Measurements from ENCODE around the gene LAMA5.

LAMA5 gene

DNA sequence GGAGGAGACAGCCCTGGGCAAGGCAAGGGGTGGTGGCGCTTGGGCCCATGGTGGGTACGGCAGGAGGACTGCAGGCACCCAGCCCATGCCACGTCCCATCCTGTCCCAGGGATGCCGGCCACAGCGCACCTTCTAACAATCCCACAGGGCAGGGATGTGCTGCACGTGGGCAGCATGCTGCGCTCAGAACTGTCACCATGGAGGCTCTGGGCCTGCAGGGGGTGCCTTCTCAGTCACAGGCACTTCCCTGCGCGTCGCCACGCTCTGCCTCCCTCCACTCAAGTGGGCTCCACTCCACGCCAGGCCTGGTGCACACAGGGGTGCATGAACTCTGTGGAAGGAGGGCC lies 37.6 kb upstream of the LAMA5 start:
- no peak overlapping the region for H3K9ac ChIP-seq (ENCODE audit: low read length)

DNA sequence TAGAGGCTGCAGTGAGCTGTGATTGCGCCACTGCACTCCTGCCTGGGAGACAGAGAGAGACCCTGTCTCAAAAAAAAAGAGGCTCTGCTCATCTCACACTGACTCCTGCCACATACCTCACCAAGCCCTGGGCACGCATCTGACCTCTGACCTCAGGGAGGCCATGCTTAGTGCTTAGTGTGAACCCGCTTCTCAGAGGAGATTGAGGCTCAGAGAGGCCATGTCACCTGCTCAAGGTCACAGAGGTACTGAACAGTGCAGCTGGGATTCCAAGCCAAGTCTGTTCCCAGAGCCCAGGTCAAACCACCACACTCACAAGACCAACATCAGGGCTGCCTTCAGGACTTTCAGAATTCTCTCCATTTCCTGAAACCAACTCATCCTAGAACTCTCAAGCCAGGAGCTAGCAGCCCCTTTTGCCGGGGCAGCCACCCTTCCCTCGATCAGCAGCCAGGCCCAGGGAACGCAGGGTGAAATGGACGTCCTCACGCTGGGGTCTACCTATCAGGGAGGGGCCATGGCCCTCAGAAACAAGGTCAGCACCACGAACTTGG lies 37.1 kb upstream of the LAMA5 start:
- Histone ChIP-seq H3K27me3 (replicated peaks; ENCODE audit: insufficient read depth, low read length) (no peaks in the 10 kb centered on the region), H3F3A (ENCODE audit: insufficient read depth, low read length) (no peaks in the 10 kb centered on the region), H3K9ac (ENCODE audit: low read length) (no peak overlapping the region), H3K4me1 (ENCODE audit: low read length) (peaks cover 7% of the 10 kb centered on the region), H3K36me3 (replicated peaks; ENCODE audit: insufficient read depth, low read length) (no peaks in the 10 kb centered on the region), H4K20me1 (ENCODE audit: insufficient read depth, low read length) (no peaks in the 10 kb centered on the region), H3K4me3 (ENCODE audit: low read length) (no peak overlapping the region), H3K9me2 (replicated peaks; ENCODE audit: insufficient read depth, low read length) (no peaks in the 10 kb centered on the region), H3K4me2 (ENCODE audit: low read depth, low read length) (no peak overlapping the region), H2AFZ (ENCODE audit: low read length) (no peak overlapping the region), H3K27ac (ENCODE audit: low read length) (no peak overlapping the region), H3K79me2 (ENCODE audit: low read length) (peaks cover 30% of the 10 kb centered on the region), H3K9me3 (replicated peaks; ENCODE audit: insufficient read depth, low read length) (no peaks in the 10 kb centered on the region)
- no peak for DNase-seq
- TF ChIP-seq, protein P1, sequence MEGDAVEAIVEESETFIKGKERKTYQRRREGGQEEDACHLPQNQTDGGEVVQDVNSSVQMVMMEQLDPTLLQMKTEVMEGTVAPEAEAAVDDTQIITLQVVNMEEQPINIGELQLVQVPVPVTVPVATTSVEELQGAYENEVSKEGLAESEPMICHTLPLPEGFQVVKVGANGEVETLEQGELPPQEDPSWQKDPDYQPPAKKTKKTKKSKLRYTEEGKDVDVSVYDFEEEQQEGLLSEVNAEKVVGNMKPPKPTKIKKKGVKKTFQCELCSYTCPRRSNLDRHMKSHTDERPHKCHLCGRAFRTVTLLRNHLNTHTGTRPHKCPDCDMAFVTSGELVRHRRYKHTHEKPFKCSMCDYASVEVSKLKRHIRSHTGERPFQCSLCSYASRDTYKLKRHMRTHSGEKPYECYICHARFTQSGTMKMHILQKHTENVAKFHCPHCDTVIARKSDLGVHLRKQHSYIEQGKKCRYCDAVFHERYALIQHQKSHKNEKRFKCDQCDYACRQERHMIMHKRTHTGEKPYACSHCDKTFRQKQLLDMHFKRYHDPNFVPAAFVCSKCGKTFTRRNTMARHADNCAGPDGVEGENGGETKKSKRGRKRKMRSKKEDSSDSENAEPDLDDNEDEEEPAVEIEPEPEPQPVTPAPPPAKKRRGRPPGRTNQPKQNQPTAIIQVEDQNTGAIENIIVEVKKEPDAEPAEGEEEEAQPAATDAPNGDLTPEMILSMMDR (IDR thresholded peaks at IDR 0.05; ENCODE audit: low read length), result no peak
- TF ChIP-seq EZH2 (optimal IDR thresholded peaks at IDR 0.05; ENCODE audit: low read depth, low read length) (no peak), EZH2phosphoT487 (IDR thresholded peaks at IDR 0.05; ENCODE audit: low read length) (no peak)

More for the DNA sequence above, 37.6 kb upstream of the LAMA5 start:
- Histone ChIP-seq H3K4me2 (ENCODE audit: low read depth, low read length) (no peak overlapping the region), H3K9me2 (replicated peaks; ENCODE audit: insufficient read depth, low read length) (no peaks in the 10 kb centered on the region), H3K9me3 (replicated peaks; ENCODE audit: insufficient read depth, low read length) (no peaks in the 10 kb centered on the region), H2AFZ (ENCODE audit: low read length) (no peak overlapping the region), H3K27me3 (replicated peaks; ENCODE audit: insufficient read depth, low read length) (no peaks in the 10 kb centered on the region), H3K79me2 (ENCODE audit: low read length) (peaks cover 30% of the 10 kb centered on the region), H3K36me3 (replicated peaks; ENCODE audit: insufficient read depth, low read length) (no peaks in the 10 kb centered on the region), H3K4me1 (ENCODE audit: low read length) (peaks cover 11% of the 10 kb centered on the region), H3K4me3 (ENCODE audit: low read length) (no peak overlapping the region), H3K27ac (ENCODE audit: low read length) (no peak overlapping the region), H3F3A (ENCODE audit: insufficient read depth, low read length) (no peaks in the 10 kb centered on the region), H4K20me1 (ENCODE audit: insufficient read depth, low read length) (no peaks in the 10 kb centered on the region)
- TF ChIP-seq EZH2 (optimal IDR thresholded peaks at IDR 0.05; ENCODE audit: low read depth, low read length), result no peak
- no peak for TF ChIP-seq EZH2phosphoT487 (IDR thresholded peaks at IDR 0.05; ENCODE audit: low read length)
- TF ChIP-seq, protein P1 (IDR thresholded peaks at IDR 0.05; ENCODE audit: low read length), result no peak
- no peak for DNase-seq

- Histone ChIP-seq H3K9me3 (replicated peaks; ENCODE audit: insufficient read depth, low read length) (no peaks in the 10 kb centered on the region), H3K36me3 (replicated peaks; ENCODE audit: insufficient read depth, low read length) (no peaks in the 10 kb centered on the region), H3K4me3 (ENCODE audit: low read length) (no peak overlapping the region), H3K27me3 (replicated peaks; ENCODE audit: insufficient read depth, low read length) (no peaks in the 10 kb centered on the region), H3F3A (ENCODE audit: insufficient read depth, low read length) (no peaks in the 10 kb centered on the region), H2AFZ (ENCODE audit: low read length) (no peak overlapping the region), H3K9ac (ENCODE audit: low read length) (no peak overlapping the region), H4K20me1 (ENCODE audit: insufficient read depth, low read length) (no peaks in the 10 kb centered on the region), H3K9me2 (replicated peaks; ENCODE audit: insufficient read depth, low read length) (no peaks in the 10 kb centered on the region), H3K27ac (ENCODE audit: low read length) (no peak overlapping the region), H3K79me2 (ENCODE audit: low read length) (peaks cover 30% of the 10 kb centered on the region), H3K4me2 (ENCODE audit: low read depth, low read length) (no peak overlapping the region), H3K4me1 (ENCODE audit: low read length) (peaks cover 7% of the 10 kb centered on the region)
- no peak for TF ChIP-seq EZH2phosphoT487 (IDR thresholded peaks at IDR 0.05; ENCODE audit: low read length)
- TF ChIP-seq, protein P1 (IDR thresholded peaks at IDR 0.05; ENCODE audit: low read length), result no peak
- TF ChIP-seq EZH2 (optimal IDR thresholded peaks at IDR 0.05; ENCODE audit: low read depth, low read length), result no peak
- no peak for DNase-seq
Observed at GRCh38 chr20:62403331-62403730, 36.2 kb upstream of the LAMA5 start.

All from MM.1S (cell line).